Muscle layer of colon (tissue), 2 donors: ENCODE data around the gene TMEM134.

ENCODE experiments used
- H3K27ac ChIP-seq: one replicate; pipeline ENCODE4 v1.7.0; 2013; ENCODE audit warnings: low read depth, mild to moderate bottlenecking, low read length, moderate library complexity
- H3K27me3 ChIP-seq, 2 donors: one replicate each; pipeline ENCODE4 v1.7.0; 2013; ENCODE audit warnings: low read length in 2 of 2, mild to moderate bottlenecking in 2 of 2; ENCODE audit not compliant: insufficient read depth in 2 of 2, control insufficient read depth in 1 of 2
- H3K36me3 ChIP-seq: one replicate; pipeline ENCODE4 v1.7.0; 2013; ENCODE audit warnings: mild to moderate bottlenecking, low read length; ENCODE audit not compliant: insufficient read depth
- H3K4me1 ChIP-seq: one replicate; pipeline ENCODE4 v1.7.0; 2013; ENCODE audit warnings: mild to moderate bottlenecking, low read length; ENCODE audit not compliant: insufficient read depth
- H3K4me3 ChIP-seq, 2 donors: one replicate each; pipeline ENCODE4 v1.7.0; 2013; ENCODE audit warnings: low read length in 2 of 2, low read depth in 1 of 2, mild to moderate bottlenecking in 1 of 2, moderate library complexity in 1 of 2
- H3K9ac ChIP-seq: one replicate; pipeline ENCODE4 v1.7.0; 2013; ENCODE audit warnings: low read length
- H3K9me3 ChIP-seq: one replicate; pipeline ENCODE4 v1.7.0; 2013; ENCODE audit warnings: mild to moderate bottlenecking, low read length
- donor health status: abdominal sarcoma.
- donor health status: Adenocarcinoma of cecum.

The TMEM134 gene

DNA sequence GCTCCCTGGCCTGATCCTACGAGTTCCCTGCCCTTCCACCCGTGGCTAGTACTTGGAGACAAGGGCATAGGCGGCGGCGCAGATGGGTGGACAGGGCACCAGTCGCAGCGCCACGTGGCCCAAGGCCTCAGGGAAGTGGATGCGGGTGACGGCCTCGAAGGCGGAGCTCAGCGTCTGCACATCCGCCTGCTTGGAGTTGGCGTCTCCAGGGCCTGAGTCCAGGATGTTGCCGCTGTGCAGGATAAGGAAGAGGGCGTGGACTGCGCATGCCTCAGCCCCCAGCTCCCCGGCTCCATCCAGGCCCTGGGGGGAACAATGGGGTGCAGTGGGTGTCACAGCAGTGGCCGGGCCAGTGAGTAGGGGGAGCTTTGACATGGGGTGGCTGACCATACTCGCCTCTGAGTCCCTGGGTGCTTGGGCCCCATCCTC lies 29.5 kb upstream of the TMEM134 start:
- Histone ChIP-seq H3K4me3 (no peak overlapping the region), H3K27ac (no peak overlapping the region), H3K4me1 (peaks cover 2% of the 10 kb centered on the region), H3K9me3 (no peaks in the 10 kb centered on the region), H3K9ac (no peak overlapping the region), H3K27me3 (peaks cover 10 to 14% of the 10 kb centered on the region in 2 donors), H3K36me3 (no peaks in the 10 kb centered on the region)

- Histone ChIP-seq H3K4me3 (no peak overlapping the region), H3K27me3 (peaks cover 3 to 6% of the 10 kb centered on the region in 2 donors), H3K9me3 (no peaks in the 10 kb centered on the region), H3K4me1 (no peaks in the 10 kb centered on the region), H3K9ac (no peak overlapping the region), H3K27ac (no peak overlapping the region), H3K36me3 (no peaks in the 10 kb centered on the region)
Observed at GRCh38 chr11:67497656-67498291, 28.7 kb upstream of the TMEM134 start.

- Histone ChIP-seq H3K4me1 (no peaks in the 10 kb centered on the region), H3K27me3 (no peaks in the 10 kb centered on the region), H3K36me3 (peaks cover under 1% of the 10 kb centered on the region), H3K9ac (no peak overlapping the region), H3K27ac (no peak overlapping the region), H3K9me3 (no peaks in the 10 kb centered on the region), H3K4me3 (no peak overlapping the region)
Observed at GRCh38 chr11:67496113-67496512, 27.1 kb upstream of the TMEM134 start.

DNA sequence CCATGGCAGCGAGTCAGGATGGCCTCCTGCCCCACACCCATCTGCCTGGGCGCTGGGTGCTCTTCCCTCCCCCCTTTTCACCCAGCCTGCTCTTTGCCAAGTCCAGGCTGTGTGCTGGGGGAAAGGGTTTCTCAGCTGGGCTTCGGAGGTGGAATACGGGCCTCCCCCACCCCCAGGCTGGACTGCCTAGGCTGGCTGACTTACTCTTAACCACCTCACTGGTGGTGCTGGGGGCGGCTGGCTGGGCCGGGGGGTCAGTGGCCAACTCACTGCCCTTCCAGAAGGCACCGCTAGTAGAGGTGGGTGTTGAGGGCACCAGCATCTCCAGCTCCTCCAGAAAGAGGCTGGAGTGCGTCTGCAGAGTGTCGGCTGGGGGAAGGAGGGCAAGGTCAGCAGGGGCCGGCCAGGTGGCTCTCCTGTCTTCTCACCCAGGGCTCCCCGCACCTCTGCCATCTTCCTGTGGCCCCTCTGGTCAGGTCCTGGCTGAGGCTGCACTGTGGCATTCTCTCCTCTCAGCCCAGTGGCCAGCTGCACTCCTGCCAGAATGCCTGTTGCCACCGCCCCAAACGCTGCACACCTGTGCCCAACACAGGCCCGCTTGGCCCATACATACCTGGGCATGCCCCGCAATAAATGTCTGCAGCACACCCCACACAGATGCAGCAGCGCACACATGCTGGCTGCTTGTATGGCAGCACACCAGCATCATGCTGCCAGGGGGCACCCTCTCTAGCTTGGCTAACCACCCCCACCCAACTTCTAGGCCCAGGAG lies 26.4 kb upstream of the TMEM134 start:
- Histone ChIP-seq H3K4me3 (no peak overlapping the region), H3K9me3 (no peaks in the 10 kb centered on the region), H3K27me3 (no peaks in the 10 kb centered on the region), H3K4me1 (no peaks in the 10 kb centered on the region), H3K36me3 (peaks cover 8% of the 10 kb centered on the region), H3K27ac (no peak overlapping the region), H3K9ac (no peak overlapping the region)

DNA sequence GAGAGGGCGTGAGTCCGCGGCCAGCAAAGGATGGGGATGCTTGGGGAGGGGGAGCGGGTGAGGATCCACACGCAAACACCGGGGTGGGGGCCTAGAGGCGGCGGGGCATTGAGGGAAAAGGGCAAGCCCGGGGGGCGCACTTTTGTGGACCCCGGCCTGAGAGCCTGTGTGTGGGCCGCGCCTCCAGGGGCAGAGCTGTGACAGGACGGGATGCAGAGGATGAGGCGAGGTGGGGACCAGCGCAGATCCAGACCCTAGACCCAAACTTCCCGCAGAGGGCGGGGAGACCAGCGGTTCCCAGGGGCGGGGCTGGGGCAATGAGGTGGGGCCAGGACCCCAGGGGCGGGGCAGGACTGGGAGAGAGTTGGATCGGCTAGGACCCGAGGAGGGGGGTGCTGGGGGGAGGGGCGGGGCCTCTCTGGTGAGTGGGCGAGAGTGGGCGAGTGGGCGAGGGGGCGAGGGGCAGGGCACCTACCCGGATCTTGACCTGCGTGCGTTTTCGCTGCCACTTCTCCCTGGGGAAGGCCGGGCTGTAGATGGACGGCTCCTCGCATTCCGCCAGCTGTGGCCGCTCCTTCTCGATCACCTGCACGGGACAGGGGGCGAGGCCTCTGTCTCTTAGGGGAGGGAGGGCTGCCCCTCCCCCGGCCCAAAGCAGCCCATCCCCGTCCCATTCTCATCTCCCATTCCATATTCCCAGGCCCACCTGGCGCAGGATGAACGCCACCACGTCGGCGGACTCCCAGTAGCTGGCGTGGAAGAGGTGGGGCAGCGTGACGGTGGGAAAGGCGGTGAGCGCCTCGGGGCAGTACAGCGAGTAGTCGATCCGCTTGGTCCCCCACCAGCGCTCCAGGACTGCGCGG lies 25.6 kb upstream of the TMEM134 start:
- H3K27ac ChIP-seq: no peak overlapping the region
- H3K4me3 ChIP-seq: no peak overlapping the region
- peaks cover 16% of the 10 kb centered on the region for H3K36me3 ChIP-seq

GRCh38 chr11:67493548-67494370 lies 24.7 kb upstream of the TMEM134 start:
- Histone ChIP-seq H3K9me3 (no peaks in the 10 kb centered on the region), H3K4me3 (no peak overlapping the region), H3K27ac (no peak overlapping the region), H3K4me1 (no peaks in the 10 kb centered on the region), H3K36me3 (peaks cover 17% of the 10 kb centered on the region), H3K27me3 (no peaks in the 10 kb centered on the region), H3K9ac (no peak overlapping the region)

More for the DNA sequence above, 25.6 kb upstream of the TMEM134 start:
- no peaks in the 10 kb centered on the region for H3K27me3 ChIP-seq
- H3K4me1 ChIP-seq: no peaks in the 10 kb centered on the region
- no peaks in the 10 kb centered on the region for H3K9me3 ChIP-seq
- no peak overlapping the region for H3K9ac ChIP-seq

GRCh38 chr11:67492801-67493547 lies 23.9 kb upstream of the TMEM134 start:
- Histone ChIP-seq H3K4me1 (no peaks in the 10 kb centered on the region), H3K27me3 (no peaks in the 10 kb centered on the region), H3K36me3 (peaks cover 19% of the 10 kb centered on the region), H3K9ac (no peak overlapping the region), H3K9me3 (no peaks in the 10 kb centered on the region), H3K27ac (no peak overlapping the region), H3K4me3 (no peak overlapping the region)

DNA sequence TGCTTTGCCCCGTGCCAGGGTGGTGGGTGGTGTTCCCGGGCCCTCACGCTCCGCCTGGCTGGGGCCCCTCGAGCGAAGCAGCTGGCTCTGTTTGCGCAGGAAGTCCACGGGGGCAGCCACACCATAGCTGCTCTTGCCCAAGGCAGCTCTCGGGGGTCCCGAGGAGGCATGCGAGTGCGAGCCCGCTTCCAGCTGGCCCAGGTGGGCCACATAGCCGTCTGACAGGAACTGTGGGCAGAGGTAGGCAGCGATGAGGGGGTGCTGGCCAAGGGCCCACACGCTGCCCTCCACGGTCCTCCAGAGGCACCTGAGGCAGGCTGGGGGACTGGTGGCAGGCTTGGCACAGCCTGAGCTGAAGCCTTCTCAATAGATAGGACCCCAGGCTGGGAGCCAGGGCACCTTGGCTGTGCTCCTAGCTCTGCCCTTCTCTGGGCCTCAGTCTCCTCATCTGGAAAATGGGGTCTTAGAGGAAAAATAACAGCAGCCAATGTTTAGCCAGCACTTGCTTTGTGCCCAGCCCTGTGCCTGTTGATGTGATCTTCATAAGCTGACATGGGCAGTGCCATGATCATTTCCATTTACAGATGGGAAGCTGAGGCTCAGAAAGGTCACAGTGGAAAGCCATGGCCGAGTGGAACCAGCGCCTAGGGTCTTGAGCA lies 23.1 kb upstream of the TMEM134 start:
- no peak overlapping the region for H3K27ac ChIP-seq
- H3K4me1 ChIP-seq: no peaks in the 10 kb centered on the region
- H3K4me3 ChIP-seq: no peak overlapping the region
- H3K27me3 ChIP-seq: no peaks in the 10 kb centered on the region
- H3K9me3 ChIP-seq: no peaks in the 10 kb centered on the region
- H3K36me3 ChIP-seq: peaks cover 25% of the 10 kb centered on the region
- H3K9ac ChIP-seq: no peak overlapping the region

GRCh38 chr11:67491276-67492068 lies 22.4 kb upstream of the TMEM134 start:
- Histone ChIP-seq H3K27ac (no peak overlapping the region), H3K9me3 (no peaks in the 10 kb centered on the region), H3K4me3 (no peak overlapping the region), H3K36me3 (peaks cover 25% of the 10 kb centered on the region), H3K4me1 (no peaks in the 10 kb centered on the region), H3K9ac (no peak overlapping the region), H3K27me3 (no peaks in the 10 kb centered on the region)
